HG03135 (cell line): Measurements from ENCODE around the gene KCNJ5.

Experiments used
- ATAC-seq: cut with Tn5 transposase; IDR thresholded peaks from one replicate; pipeline ENCODE4 v1.9.1; 2021; ENCODE audit warnings: mild to moderate bottlenecking, moderate library complexity; ENCODE audit not compliant: unreplicated experiment

Gene KCNJ5

DNA sequence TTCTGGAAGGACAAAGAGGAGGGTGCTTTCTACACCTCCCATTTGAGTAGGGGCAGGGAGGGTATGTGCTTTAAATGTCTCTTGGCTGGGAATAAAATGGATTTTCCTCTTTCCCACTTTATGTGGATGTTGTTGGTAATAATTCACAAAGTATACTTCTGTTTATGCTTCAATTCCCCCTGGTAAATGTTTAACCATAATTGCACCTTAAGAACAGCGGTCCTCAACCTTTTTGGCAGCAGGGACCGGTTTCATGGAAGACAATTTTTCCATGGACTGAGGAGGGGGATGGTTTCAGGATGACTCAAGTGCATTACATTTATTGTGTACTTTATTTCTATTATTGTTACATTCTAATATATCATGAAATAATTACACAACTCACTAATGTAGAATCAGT lies 55.5 kb downstream of the KCNJ5 start:
- no peak for ATAC-seq

DNA sequence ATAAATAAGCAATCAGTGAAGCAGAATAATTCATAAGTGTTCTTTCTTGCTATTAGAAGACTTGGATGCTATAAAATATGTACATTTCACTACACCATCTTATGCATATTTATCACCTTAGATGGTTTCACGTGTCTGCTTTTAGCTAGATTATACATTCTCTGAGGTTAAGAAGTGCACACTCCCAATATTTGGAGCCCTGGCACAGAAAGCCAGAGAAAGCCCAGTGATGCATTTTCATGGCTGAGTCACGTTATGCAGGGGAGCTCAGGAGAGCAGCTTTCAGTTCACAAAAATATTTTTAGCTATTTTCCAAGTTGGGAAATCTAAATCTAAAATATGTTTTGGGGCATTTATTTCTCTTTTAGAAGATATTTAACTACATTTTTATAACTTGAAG lies 56.6 kb downstream of the KCNJ5 start:
- ATAC-seq: no peak

DNA sequence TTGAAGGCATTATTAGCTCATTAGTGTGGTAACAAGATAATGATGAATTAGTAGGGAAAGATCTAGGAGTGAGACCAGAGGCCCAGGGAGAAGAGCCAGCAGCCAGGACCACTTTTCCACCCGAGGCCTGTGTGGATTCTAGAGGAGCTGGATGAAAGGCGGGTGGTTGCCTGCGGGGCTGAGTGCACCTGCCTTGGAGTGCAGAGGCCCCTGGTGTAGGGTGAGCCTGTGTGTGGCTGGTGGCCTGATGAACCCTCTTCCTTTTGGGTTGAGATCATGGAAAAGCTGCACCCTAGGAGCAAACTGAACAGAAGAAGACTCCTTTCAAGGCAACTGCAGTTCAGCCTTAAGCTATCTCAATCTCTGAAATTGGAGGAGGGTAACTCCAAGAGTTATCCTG lies 57.4 kb downstream of the KCNJ5 start:
- no peak for ATAC-seq

DNA sequence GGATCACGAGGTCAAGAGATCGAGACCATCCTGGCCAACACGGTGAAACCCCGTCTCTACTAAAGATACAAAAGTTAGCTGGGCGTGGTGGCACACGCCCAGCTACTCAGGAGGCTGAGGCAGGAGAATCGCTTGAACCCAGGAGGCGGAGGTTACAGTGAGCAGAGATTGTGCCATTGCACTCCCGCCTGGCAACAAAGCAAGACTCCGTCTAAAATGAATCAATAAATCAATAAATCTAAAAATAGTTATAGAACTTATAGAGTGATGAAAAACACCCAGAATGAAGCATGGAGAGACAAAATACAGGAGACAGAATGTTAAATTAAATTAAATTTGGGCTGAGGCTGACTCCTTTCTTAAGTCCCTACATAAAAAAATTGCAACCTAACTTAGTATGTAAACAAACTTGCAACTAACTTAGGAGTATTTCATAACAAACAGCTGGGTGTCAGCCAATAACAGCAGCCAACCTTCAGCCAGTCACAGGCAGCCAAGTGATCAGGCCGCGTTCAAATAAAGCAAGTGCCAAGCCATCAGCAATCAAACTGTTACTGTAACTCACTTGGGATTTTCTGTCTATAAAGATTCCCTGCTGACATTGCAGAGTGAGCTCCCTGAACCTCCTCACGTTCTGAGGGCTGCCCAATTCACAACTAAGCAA lies 58.8 kb downstream of the KCNJ5 start:
- no peak for ATAC-seq

DNA sequence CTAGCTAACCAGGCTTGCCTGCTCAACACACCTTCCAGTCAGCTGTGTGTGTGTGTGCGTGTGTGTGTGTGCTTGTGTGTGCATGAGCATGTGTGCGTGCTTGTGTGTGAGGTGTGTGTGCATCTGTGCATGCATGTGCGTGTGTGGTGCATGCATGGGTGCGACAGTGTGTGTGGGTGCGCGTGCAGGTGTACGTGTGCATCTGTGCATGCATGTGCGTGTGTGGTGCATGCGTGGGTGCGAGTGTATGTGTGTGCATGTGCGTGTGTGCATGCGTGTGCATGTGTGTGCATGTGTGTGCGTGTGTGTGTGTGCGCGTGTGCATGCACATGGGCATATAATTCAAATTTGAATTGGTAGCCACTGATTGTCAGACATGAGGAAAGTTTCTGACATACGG lies 62.0 kb downstream of the KCNJ5 start:
- ATAC-seq: no peak

DNA sequence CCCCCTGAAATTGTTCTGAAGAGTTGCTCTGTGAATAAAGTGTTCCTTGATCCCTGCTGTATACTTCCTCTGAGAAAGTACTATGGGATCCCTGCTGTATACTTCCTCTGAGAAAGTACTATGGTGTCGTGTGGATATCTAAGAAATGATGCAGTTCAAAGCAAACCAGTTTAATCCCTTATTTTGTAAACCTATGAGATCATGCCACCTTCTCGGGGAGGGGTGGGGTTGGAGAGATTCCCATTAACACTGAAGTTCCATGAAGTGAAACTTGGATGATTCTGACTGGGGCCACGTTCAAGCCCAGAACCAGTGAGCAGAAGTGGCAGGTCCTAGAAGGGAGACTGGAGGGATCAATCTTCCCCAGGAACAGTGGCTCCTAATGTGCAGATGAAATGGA lies 64.5 kb downstream of the KCNJ5 start:
- no peak for ATAC-seq

DNA sequence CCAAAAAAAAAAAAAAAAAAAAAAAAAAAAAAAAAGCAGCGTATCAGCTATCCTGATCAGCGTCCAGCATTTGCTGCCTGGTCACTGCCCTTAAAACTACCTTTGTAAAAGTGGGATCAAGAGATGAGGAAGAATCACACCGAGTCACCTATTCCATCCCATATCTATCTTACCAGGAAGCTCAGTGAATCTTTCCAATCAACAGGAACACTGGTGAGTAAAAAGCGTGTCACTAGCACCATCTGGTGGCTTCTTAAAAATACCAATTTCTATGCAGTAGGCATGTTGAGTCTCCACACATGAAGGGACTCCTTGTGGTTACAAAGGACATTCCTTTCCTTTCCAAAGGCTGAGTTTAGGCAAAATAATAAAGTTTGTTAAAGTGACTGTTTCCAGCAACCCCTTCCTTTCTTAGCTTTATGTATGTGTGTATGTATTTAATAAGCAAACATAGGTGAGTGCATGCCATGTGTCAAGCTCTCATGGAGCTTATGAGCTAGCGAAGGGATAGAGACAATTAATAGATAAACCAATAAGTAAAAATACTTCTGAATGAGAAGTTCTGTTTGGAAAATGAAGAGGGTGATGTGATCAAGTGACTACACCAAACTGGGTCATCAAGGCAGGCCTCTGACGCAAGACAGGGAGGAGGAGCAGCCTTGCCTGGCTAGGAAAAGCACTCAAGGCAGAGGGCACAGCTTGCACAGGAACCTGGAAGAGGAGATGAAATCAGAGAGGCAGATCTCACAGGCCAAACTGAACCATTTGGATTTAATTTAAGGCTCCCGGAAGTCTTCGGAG lies 65.4 kb downstream of the KCNJ5 start:
- no peak for ATAC-seq

DNA sequence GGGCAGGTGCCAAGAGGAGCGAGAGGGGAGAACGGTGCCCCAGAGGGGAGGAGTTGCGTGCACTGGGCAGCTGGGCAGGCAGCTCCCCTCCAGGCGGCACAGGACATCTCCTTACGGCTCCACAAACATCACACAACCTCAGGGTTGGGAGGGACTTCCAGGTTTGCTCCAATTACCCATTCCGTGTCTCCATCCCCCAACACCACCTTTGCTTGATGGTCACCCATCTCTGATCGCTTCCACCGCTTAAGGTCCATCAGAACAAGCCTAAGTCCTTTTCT lies 66.0 kb downstream of the KCNJ5 start:
- no peak for ATAC-seq

DNA sequence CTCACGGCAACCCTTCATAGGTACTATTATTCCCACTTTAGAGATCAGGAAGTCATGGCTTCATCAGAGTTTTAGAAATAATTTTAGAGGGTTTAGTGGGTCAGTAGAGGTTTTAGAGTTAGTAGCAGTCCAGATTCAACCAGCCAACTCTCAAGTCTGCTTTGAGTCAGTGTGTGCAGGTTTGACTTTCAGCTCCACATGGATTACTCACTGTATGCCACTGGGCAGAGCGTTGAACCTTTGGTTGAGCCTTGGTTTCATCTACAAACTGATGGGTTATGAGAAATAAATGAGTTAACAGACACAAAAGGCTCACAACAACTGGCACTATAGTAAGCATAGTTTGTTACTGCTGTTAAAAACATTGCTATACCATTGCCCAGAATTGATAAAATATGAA lies 70.5 kb downstream of the KCNJ5 start:
- ATAC-seq: no peak

DNA sequence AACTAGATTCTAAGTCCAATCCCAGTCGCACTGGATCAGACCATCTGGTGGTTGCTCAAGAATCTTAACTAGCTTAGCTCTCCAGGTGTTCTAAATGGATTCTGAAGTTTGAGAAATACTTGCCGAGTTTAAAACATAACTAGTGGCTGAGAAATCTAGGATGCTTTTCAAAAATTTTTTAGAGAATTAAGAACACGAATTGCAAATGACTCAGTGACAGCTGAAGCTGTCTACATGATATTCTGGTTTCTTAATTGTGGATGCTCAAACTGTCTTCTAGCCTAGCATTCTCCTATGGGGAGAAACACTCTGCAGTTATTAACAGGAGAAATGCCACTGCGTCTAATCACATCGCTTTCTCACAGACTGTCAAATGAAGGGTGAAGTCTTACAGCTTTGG lies 71.7 kb downstream of the KCNJ5 start:
- ATAC-seq: no peak

DNA sequence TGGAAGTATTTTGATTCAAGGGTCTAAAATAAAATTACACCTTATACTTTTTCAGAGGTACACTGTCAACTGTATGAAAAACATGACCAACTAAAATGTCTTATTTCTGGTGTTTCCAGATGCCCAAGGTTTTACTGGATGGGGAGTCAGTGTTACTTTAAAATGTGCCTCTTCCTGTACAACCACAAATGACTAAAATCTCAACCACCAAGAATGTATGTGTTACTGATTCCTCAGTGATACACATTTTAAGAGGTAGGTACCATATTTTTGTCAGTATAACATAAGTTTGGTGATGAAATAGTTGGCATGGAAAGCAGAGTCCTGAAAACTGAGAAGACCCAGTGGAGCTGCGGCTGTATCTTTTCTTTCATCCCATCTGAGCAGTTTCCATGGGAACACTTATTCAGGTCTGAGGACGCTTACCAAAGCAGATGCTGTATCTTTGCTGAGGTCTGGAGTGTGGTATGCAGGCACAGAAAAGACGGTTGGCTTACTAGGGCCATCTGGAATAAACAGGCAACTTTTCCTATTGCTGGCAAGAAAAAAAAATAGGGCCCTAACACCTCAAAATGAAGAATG lies 72.7 kb downstream of the KCNJ5 start:
- no peak for ATAC-seq

DNA sequence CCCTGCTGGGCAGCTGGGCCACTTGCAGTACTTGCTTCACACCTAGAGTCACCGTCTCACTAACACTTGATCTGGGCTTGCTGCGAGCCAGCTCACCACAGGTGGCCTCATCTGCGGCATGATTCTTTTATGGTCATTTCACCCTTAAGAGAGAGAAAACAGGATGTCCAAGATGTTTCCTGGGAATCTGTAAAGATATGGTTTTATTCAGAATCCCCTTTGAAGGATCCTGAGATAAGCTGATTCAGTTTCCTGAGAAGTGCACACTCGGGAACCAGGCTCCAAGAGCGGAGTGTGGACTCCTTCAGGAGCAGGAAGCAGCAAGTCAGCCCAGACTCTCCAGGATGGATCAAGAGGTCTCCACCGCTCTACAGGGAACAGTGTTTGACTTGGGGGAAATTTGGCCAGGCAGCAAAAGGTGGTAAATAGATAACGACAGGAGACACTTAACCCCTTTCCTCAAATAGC lies 73.3 kb downstream of the KCNJ5 start:
- ATAC-seq: no peak

DNA sequence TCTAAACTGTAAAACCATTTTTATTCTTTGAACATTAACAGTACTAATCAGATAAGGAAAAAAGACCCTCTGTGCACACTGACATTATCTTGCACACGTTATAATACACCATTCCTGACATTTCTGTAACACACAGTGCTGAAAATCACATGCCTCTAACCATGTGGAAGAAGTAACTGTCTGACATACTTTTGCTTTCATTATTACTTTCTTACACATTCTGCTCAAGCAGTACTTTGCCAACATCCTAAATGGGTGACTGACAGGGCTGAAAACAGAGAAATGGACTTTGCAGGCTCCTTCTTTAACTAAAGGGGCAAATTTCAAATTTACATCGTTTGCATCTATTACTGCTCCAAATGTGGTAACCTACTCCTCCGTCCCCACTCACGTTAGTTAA lies 74.3 kb downstream of the KCNJ5 start:
- ATAC-seq: peak; percentile 95

DNA sequence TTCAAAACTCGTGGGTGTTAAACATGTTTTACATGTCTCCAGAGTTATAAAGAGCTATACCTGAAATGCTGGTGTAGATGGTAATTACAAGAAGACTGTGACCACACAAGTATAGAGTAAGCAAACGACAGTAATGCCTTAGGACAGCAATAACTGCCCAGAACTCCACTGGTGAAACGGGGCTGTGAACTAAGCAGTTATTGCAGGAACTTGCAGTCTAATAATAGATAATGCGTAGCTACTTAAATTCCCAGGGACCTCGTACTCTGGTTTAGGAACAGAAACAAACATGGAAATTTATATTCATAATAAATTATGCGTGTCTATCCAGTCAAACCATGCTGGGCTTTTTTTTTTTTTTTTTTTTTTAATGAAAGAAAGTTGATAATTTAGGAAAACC lies 76.4 kb downstream of the KCNJ5 start:
- no peak for ATAC-seq

DNA sequence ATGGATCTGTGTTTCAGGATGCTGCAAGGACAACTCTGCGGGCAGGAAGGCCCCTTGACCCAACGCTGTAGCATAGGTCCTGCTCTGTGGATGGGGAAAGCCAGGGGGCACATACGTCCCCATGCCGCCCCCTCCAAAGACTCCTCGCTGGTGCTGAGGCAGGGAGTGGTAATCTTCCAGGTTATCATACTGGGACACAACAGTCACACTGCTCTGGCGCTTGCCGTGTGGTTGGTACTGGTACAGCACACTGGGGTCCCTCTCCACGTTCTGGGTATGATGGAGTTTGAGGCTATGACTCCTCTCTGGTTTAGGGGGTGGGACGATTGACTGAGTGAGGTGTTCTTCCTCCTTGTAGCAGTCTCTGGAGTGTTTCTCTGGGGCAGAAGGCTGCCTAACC lies 77.8 kb downstream of the KCNJ5 start:
- ATAC-seq: no peak
